NOMO-1 treated with dmso at 0.1 percent for 144 hours (cell line): ENCODE data around the gene IL34.
"Not testable (repeated sequence)": the region's sequence is repeated elsewhere in the genome, so short reads cannot be mapped to it uniquely, and the experiment has no call there.

Source experiments
- DNase-seq: peaks from one replicate; lab custom pipeline; 2025; ENCODE audit not compliant: unreplicated experiment; lab: John Stamatoyannopoulos, UW

IL34 gene

GRCh38 chr16:70646260-70647241, at the start of gene IL34:
Gene IL34, plus strand, starts transcription at chr16:70646559. Its CDS starts 389 bp downstream, at chr16:70646948.
- DNase-seq, result no peak

- DNase-seq, result no peak
Measured at GRCh38 chr16:70597135-70597835, 49.1 kb upstream of the IL34 start.

- DNase-seq, result no peak
Measured at GRCh38 chr16:70598937-70599503, 47.3 kb upstream of the IL34 start.

- no peak for DNase-seq
Measured at GRCh38 chr16:70600730-70601129, 45.6 kb upstream of the IL34 start.

- no peak for DNase-seq
Measured at GRCh38 chr16:70601576-70602575, 44.5 kb upstream of the IL34 start.

- DNase-seq, result no peak
Measured at GRCh38 chr16:70602831-70603230, 43.5 kb upstream of the IL34 start.

- DNase-seq, result no peak
Measured at GRCh38 chr16:70604407-70605282, 41.7 kb upstream of the IL34 start.

- no peak for DNase-seq
Measured at GRCh38 chr16:70605283-70605657, 41.1 kb upstream of the IL34 start.

GRCh38 chr16:70608521-70608920, 37.8 kb upstream of the IL34 start:
- no peak for DNase-seq

GRCh38 chr16:70610273-70611223, 35.8 kb upstream of the IL34 start:
- DNase-seq, result no peak

GRCh38 chr16:70611224-70611598, 35.1 kb upstream of the IL34 start:
- DNase-seq, result no peak

- no peak for DNase-seq
Measured at GRCh38 chr16:70611785-70612303, 34.5 kb upstream of the IL34 start.

GRCh38 chr16:70612931-70613330, 33.4 kb upstream of the IL34 start:
- peak; percentile 36 for DNase-seq

- DNase-seq, result no peak
Measured at GRCh38 chr16:70614208-70614951, 32.0 kb upstream of the IL34 start.

- no peak for DNase-seq
Measured at GRCh38 chr16:70615945-70616344, 30.4 kb upstream of the IL34 start.

GRCh38 chr16:70621864-70622263, 24.5 kb upstream of the IL34 start:
- DNase-seq, result not testable (repeated sequence)

- no peak for DNase-seq
Measured at GRCh38 chr16:70627696-70628095, 18.7 kb upstream of the IL34 start.
